SJSA1 (cell line): ENCODE measurements around the gene ENOX2. TPM values are rescaled to one million over a fixed set of nuclear protein-coding genes. Genes with fewer than 3 reads are reported as not detected.

Source experiments
- total RNA-seq: library from RNA; depleted of rRNA; stranded (reverse); fragments of >200 nt; shearing (Covaris generic); gene quantifications from 2 replicates; pipeline ENCODE4 v1.2.3, GENCODE V29; 2014; rRNA removed

ENOX2 gene
- total RNA-seq, 1 experiment from 2014 or later: 12.5 TPM

Other genes starting within 250 kb of the ENOX2 start
- not detected in 2 replicates for gene ARHGAP36, start 155.1 kb upstream of the ENOX2 start, total RNA-seq